GM19372 (cell line): ENCODE measurements around the gene CDC42.
"Not testable (repeated sequence)": the region's sequence is repeated elsewhere in the genome, so short reads cannot be mapped to it uniquely, and the experiment has no call there.

ENCODE experiments used
- ATAC-seq: cut with Tn5 transposase; IDR thresholded peaks from one replicate; pipeline ENCODE4 v1.9.1; 2021; ENCODE audit warnings: mild to moderate bottlenecking, low read depth, moderate library complexity; ENCODE audit not compliant: unreplicated experiment

CDC42 gene

GRCh38 chr1:22034834-22035233 is 17.7 kb upstream of the CDC42 start:
- not testable (repeated sequence) for ATAC-seq

DNA sequence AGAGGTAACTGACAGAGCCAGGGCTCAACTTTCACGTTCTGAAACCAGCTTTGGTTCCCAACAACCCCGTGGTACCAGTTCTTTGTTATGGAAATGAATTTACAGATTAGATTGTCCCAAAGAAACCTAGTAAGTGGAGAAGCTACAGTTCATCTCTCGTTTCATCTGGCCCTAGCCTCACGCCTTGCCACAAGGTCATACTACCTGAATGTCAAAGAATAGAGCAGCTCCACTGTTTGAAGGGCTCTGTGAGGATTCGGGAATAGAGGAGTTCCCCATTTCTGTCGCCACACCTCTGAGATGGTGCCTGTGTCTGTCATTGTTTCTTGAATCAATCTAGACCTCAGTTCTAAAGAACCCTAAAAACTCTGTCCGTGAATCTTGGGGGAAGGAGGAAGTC is 15.0 kb upstream of the CDC42 start:
- ATAC-seq: no peak

DNA sequence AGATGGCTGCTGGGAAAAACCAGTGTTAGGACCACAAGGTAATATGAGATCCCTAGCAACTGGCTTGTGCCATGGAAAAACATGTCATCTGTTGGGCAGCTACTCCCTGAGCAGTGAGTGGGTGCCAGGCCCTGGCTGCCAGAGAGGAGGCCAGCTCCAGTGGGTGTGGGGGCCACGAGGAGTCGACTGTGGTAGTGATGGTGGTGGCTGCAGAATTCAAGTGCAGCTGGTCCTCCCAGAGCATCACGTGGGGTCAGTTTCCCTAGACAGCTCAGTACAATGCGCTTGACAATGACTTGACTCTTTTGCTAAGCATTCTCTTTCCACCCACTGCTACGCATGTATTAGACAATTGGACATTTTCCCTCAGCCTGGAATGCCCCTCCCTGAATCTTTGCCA is 14.5 kb upstream of the CDC42 start:
- no peak for ATAC-seq

- ATAC-seq: peak; percentile 96
Measured at GRCh38 chr1:22039594-22040285, 12.8 kb upstream of the CDC42 start.

DNA sequence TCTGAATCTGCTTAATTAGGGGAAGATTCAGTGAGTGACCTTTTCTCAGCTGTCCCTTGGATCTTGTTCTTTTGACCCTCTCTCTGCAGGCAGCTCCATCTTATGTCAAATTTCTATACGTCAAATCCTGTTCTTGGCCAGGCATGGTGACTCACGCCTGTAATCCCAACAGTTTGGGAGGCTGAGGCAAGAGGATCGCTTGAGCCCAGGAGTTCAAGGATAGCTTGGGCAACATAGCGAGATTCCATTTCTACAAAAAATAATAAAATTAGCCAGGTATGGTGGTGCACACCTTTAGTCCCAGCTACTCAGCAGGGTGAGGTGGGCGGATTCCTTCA is 12.3 kb upstream of the CDC42 start:
- no peak for ATAC-seq

- no peak for ATAC-seq
Measured at GRCh38 chr1:22041505-22041904, 11.0 kb upstream of the CDC42 start.

GRCh38 chr1:22043198-22043769 is 9.2 kb upstream of the CDC42 start:
- ATAC-seq: no peak

DNA sequence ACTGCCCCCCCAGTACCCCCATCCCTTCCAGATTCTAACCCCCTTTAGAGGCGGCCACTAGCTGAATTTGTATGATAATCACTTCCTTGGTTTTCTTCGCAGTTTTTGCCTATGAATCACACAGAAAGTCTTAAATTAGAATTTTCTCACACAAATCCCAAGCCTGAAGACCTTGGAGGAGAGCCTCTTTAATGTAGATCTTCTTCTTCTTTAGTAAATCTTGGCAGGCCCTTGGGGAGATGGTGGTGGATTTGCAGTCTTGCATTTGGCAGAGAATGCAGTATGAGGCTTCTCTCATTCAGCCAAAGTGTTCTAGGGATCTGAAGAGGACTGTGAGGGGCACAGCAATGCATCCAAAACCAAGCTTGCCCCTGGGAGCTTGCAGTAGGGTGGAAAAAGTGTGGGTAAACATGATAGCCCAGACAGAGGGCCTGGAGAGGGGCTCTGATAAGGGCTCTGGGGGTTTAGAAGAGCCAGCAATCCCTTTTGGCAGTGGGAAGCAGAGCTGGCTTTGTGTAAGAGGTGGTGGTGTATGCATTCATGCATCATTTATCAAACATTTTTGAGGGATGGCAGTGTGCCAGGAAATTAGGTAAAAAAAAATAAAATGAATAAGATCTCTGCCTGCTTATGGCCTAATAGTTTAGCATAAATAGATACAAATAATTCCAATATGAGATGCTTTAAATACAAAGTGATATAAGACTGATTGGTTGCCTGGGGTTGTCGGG is 7.7 kb upstream of the CDC42 start:
- ATAC-seq: no peak

- ATAC-seq: no peak
Measured at GRCh38 chr1:22045604-22046228, 6.8 kb upstream of the CDC42 start.

- ATAC-seq: no peak
Measured at GRCh38 chr1:22048351-22049192, 3.9 kb upstream of the CDC42 start.

DNA sequence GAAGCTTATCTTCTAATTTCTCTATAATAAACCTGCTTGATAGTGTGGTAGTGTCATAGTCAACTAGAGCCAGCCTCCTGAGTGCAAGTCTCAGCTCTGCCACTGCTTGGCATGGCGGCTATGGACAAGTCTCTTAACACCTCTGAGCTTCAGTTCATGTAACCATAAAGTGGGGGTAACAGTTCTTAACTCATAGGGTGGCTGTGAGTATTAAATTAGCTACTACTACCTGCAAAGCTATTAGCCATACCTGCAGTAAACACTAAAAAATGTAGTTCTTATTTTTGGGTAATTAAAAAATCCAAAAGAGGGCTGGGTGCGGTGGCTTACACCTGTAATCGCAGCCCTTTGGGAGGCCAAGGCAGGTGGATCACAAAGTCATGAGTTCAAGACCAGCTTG is 2.2 kb upstream of the CDC42 start:
- ATAC-seq: no peak

DNA sequence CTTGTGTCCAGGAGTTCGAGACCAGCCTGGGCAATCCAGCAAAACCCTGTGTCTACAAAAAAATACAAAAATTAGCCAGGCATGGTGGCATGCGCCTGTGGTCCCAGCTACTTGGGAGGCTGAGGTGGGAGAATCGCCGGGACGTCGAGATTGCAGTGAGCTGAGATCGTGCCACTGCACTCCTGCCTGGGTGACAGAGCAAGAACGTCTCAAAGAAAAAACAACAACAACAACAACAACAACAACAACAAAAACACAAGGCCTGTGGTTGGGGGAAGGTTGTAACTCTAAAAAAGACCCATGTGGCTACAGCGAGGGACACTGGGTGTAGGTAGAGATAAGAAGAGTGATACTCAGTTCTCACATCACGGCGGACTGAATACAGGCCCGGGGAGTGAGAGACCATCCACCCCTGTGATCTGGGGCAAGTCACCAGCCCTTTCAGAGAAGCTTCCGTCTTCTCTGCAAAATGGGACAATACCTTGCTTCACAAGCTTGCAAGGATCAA is 848 bp upstream of the CDC42 start:
- ATAC-seq: no peak

DNA sequence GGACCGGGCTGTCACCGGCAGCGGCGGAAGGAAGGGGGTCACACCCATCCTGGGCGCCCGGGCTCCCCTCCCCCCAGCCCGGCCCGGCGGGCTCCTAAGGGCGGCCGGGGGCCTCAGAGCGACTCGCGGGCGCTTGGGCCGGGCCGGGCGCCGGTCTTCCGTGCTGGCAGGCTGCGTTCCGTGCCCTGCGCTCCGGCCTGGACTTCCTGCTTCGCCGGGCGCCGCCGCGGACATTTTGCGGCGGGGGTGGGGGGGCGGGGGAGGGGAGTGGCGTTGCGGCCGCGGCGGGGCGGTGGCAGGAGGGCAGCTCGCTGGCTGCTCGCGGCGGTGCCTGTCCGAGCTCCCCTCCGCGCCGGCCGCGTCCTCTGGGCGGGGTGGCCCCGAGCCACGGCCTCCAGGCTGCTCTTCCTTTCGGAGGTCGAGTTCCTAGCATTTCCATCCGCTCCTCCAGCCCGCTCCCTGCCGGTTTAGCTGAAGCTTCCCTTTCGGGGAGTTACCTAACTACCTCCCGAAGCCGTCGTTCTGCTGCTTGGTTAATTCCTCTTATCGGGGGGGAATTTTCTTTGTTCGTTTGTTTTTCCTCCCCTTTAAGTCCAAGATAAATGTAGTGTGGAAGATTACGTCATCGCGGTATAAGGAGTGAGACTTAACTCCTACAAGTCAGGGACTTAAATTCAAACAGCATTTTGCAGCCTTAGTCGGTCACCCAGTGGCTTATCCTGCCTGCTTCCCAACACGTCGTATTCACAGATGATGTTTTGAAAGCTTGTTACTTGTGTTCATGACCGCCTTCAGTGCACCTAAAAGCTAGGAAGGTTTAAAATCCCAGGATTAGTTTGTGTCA is 730 bp downstream of the CDC42 start:
- peak; percentile 39 for ATAC-seq

GRCh38 chr1:22053861-22054770 is 1.6 kb downstream of the CDC42 start:
- ATAC-seq: no peak

GRCh38 chr1:22055463-22055862 is 3.0 kb downstream of the CDC42 start:
- ATAC-seq: no peak

DNA sequence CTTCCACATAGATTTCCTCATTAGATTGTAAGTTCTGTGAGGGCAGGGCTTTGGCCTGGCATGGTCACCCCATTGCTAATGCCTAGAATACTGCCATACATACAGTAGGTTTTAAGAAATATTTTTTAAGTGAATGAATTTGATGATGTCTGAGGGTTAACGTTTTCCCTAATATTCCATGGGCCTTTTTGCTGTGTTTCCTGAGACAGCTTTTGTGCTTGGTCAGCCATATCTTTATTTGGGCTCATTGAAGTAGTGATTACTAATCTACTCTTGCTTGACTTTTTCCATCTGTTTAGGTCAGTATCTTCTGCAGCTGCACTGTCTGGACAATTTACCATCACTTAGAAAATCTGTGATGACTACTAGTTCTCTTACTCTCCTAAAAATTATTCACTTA is 3.5 kb downstream of the CDC42 start:
- no peak for ATAC-seq

DNA sequence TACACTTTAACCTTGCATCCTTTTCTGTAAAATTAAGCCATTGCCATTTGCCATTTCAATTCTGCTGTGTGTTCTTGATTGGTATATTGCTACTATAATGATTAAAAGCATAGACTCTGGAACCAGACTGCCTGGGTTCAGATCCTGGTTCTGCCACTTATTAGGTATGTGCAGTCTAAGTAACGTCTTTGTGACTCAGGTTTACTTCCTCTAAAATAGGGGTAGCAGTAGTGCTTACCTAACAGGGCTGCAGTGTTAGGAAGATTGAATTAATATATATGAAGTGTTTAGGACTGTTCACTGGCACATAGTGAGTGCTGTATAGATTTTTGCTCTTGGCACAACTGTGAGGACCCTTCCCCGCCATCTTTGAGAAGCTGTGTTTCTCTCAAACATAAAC is 4.4 kb downstream of the CDC42 start:
- ATAC-seq: no peak

GRCh38 chr1:22057861-22058260 is 5.4 kb downstream of the CDC42 start:
- ATAC-seq: no peak
